HepG2 (cell line): ENCODE data around the gene ACBD3.

ENCODE experiments used
- AGO1 ChIP-seq: fragments of 200-400 bp; formaldehyde crosslinking; IDR thresholded peaks from 2 replicates; pipeline ENCODE4 v1.6.1; 2017; ENCODE audit warnings: mild to moderate bottlenecking, low read depth, low read length, moderate library complexity; ENCODE audit not compliant: poor library complexity, severe bottlenecking
- ATF6 ChIP-seq: sonication (generic); formaldehyde crosslinking; conservative IDR thresholded peaks from 2 replicates; pipeline ENCODE4 v1.4.0; 2020; ENCODE audit warnings: missing genetic modification reagents
- ATM ChIP-seq: fragments of 450-650 bp; IDR thresholded peaks from 2 replicates; pipeline ENCODE4 v1.7.1; 2017; ENCODE audit warnings: mild to moderate bottlenecking, borderline replicate concordance
- BORCS8-MEF2B ChIP-seq: sonication (generic); formaldehyde crosslinking; IDR thresholded peaks from 2 replicates; pipeline ENCODE4 v1.8.0; 2022; ENCODE audit warnings: mild to moderate bottlenecking, missing genetic modification reagents
- NR3C1 ChIP-seq: sonication (generic); formaldehyde crosslinking; IDR thresholded peaks from 2 replicates; pipeline ENCODE4 v1.4.0; 2020; ENCODE audit warnings: missing genetic modification reagents
- PAXIP1 ChIP-seq: sonication (generic); formaldehyde crosslinking; conservative IDR thresholded peaks from 2 replicates; pipeline ENCODE4 v1.4.0; 2020; ENCODE audit warnings: mild to moderate bottlenecking, missing genetic modification reagents, moderate library complexity
- POLR2A ChIP-seq, 2 experiments: IDR thresholded peaks; 2 replicates each; pipeline ENCODE4 v1.6.1; 2011; ENCODE audit warnings: low read depth in 2 of 2, low read length in 2 of 2, mild to moderate bottlenecking in 1 of 2, moderate library complexity in 1 of 2; ENCODE audit not compliant: insufficient read depth in 1 of 2
- RNF2 ChIP-seq: fragments of 450-650 bp; conservative IDR thresholded peaks from 2 replicates; pipeline ENCODE4 v1.6.1; 2016; ENCODE audit warnings: low read depth
- SUZ12 ChIP-seq: fragments of 150-350 bp; IDR thresholded peaks from 2 replicates; pipeline ENCODE4 v1.6.1; 2014; ENCODE audit warnings: low read depth, low read length
- ZKSCAN1 ChIP-seq: fragments of 150-350 bp; IDR thresholded peaks from 2 replicates; pipeline ENCODE4 v1.6.1; 2014; ENCODE audit warnings: low read length
- ZNF780A ChIP-seq: sonication (generic); formaldehyde crosslinking; IDR thresholded peaks from 2 replicates; pipeline ENCODE4 v1.8.0; 2022; ENCODE audit warnings: mild to moderate bottlenecking, missing genetic modification reagents, moderate library complexity
- TF ChIP-seq, protein P1 (sequence below): sonication (generic); formaldehyde crosslinking; IDR thresholded peaks from 2 replicates; pipeline ENCODE4 v1.4.0; 2020; ENCODE audit warnings: mild to moderate bottlenecking, low read depth, missing genetic modification reagents

DNA sequence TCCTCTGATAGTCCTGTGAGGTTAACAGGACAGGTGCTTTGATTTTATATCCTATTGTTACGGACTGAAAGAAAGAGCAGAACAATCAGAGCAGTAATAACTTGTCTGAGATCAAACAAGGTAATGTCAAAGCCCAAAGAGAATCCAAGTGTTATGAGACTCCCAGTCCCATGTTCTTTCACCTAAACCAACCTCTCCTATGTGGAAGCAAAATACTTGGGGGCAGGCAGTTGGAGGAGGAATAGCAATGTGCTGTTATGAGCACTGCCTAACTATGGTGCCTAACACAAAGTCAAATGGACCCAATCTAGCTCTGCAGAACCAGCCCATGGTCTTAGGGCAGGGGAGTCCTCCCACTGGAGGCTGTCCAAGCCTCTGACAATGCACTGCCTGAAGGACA, 28.1 kb downstream of the ACBD3 start:
- TF ChIP-seq RNF2 (no peak), POLR2A (IDR thresholded peaks at IDR 0.05; ENCODE audit: insufficient read depth in 1 of 2, low read depth in 2 of 2, low read length in 2 of 2) (no peak), BORCS8-MEF2B (CRISPR knock-in tag) (no peak), ATM (no peak), ZNF780A (no peak), NR3C1 (CRISPR knock-in tag) (no peak), PAXIP1 (CRISPR knock-in tag) (no peak), SUZ12 (no peak), AGO1 (no peak), ZKSCAN1 (no peak), ATF6 (CRISPR knock-in tag) (no peak)
- TF ChIP-seq, protein P1, sequence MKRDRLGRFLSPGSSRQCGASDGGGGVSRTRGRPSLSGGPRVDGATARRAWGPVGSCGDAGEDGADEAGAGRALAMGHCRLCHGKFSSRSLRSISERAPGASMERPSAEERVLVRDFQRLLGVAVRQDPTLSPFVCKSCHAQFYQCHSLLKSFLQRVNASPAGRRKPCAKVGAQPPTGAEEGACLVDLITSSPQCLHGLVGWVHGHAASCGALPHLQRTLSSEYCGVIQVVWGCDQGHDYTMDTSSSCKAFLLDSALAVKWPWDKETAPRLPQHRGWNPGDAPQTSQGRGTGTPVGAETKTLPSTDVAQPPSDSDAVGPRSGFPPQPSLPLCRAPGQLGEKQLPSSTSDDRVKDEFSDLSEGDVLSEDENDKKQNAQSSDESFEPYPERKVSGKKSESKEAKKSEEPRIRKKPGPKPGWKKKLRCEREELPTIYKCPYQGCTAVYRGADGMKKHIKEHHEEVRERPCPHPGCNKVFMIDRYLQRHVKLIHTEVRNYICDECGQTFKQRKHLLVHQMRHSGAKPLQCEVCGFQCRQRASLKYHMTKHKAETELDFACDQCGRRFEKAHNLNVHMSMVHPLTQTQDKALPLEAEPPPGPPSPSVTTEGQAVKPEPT (CRISPR knock-in tag): no peak
